ENCODE data around the gene CTDSPL. TPM values are rescaled to one million over a fixed set of nuclear protein-coding genes. Genes with fewer than 3 reads are reported as not detected.

CTDSPL gene
- total and polyA plus RNA-seq, 2 of the 8 experiments (the other 6 are each of a cell fraction or from before 2014, with no cell fraction given), result 20.3 to 42.2 TPM

DNA sequence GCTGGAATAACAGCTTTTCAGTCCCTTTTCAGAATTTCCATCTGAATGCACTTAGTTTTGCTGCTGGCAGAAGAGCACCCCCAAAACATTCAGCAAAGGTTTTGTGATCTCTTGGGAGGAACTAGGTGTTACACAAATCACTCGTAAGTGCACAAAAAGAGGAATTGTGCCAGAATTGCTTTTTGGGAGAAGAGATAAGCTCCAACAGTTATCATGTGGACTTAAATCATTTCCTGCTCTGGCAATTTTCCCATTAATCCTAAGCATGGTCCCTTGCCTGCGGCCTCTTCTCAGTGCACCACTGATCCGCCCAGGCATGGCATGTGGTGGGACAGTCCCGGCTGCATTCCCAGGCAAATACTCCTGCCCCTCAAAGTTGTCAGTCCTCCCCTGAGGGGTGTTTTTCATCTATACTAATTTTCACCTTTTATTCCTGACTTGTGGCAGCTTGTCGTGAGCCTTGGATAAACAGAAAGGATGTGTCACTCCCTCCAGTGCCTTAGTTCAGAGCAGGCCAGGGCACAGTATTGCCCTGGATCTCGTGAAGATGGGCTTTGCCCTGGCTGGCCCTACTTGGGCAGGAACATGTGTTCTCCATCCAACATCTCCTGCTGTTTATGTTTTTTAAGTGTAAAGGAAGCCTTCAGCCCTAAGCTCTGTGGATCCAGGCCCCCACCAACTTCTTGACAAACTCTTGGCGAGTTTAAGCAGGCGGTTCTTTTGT is 84.3 kb downstream of the CTDSPL start:
- H3K9ac ChIP-seq (replicated peaks in 1 of 4; ENCODE audit: extremely low read depth in 1 of 4, low read depth in 3 of 4, low read length in 3 of 4), result no peak overlapping the region
- H3K27ac ChIP-seq (ENCODE audit: low read depth, low read length), result no peak overlapping the region
- peaks cover 0 to 3% of the 10 kb centered on the region in 2 experiments for H4K20me1 ChIP-seq (replicated peaks in 1 of 2; ENCODE audit: control insufficient read depth in 1 of 2, insufficient read depth in 2 of 2, low read length in 2 of 2)
- no peaks in the 10 kb centered on the region for H3K36me3 ChIP-seq (ENCODE audit: control insufficient read depth in 2 of 4, insufficient read depth in 4 of 4, low read length in 3 of 4)
- no peak overlapping the region for H2AFZ ChIP-seq (ENCODE audit: low read length)
- no peak overlapping the region for H3K4me3 ChIP-seq (ENCODE audit: extremely low read depth in 1 of 4, insufficient read depth in 2 of 4, low read depth in 3 of 4, low read length in 4 of 4)
- H3K4ac ChIP-seq (replicated peaks; ENCODE audit: insufficient read length, low read depth, low read length), result no peak overlapping the region
- DNase-seq (ENCODE audit: low read depth in 1 of 2, low spot score in 2 of 2) (peak in 1 of 2 experiments; percentile 42), FAIRE-seq (no peak)
- 85% methylated on average over 8 of the region's 8 CpGs; no CpG with 5 or more reads in 1 of the 2 experiments for WGBS, 2 experiments (ENCODE audit: extremely low coverage in 1 of 2, insufficient coverage in 1 of 2, insufficient read length in 1 of 2, insufficient replicate concordance in 2 of 2, low coverage in 1 of 2, low lambda C conversion rate in 2 of 2, missing lambda C conversion rate in 1 of 2)
- no peak overlapping the region for H4K8ac ChIP-seq (ENCODE audit: extremely low read depth, insufficient read depth, low read length)
- no peaks in the 10 kb centered on the region for H3K9me3 ChIP-seq (ENCODE audit: insufficient read depth in 2 of 2, low read depth in 1 of 2, low read length in 1 of 2)
- no peaks in the 10 kb centered on the region for H3K23me2 ChIP-seq (ENCODE audit: low read depth, low read length)
- H3K79me2 ChIP-seq (ENCODE audit: control insufficient read depth in 1 of 2, insufficient read depth in 2 of 2, low read length in 2 of 2), result no peaks in the 10 kb centered on the region
- H3K14ac ChIP-seq (ENCODE audit: insufficient read length), result no peak overlapping the region
- peak overlapping the region; percentile 11; the same call in 1 of the 2 replicates for H2BK12ac ChIP-seq (ENCODE audit: low read depth, low read length)
- no peak overlapping the region; the same call in 1 of the 2 replicates for H2AK5ac ChIP-seq (ENCODE audit: low read depth, low read length)
- H4K91ac ChIP-seq (replicated peaks; ENCODE audit: insufficient read length, low read length), result no peak overlapping the region
- H3K23ac ChIP-seq (ENCODE audit: insufficient read length), result no peak overlapping the region
- H2BK15ac ChIP-seq (ENCODE audit: low read length), result no peak overlapping the region
- H4K5ac ChIP-seq (ENCODE audit: insufficient read length, low read depth, low read length), result no peak overlapping the region
- no peak overlapping the region for H2BK120ac ChIP-seq (replicated peaks; ENCODE audit: low read depth, low read length)
- no peaks in the 10 kb centered on the region; the same call in 1 of the 2 replicates for H3K79me1 ChIP-seq (ENCODE audit: low read depth, low read length)
- no peak overlapping the region for H3K56ac ChIP-seq (replicated peaks; ENCODE audit: insufficient read length, low read depth, low read length)
- H3K27me3 ChIP-seq (replicated peaks in 1 of 4; ENCODE audit: control insufficient read depth in 3 of 4, extremely low read depth in 1 of 4, insufficient read depth in 3 of 4, low read length in 3 of 4), result no peaks in the 10 kb centered on the region
- H3K4me2 ChIP-seq (ENCODE audit: insufficient read depth in 1 of 2, low read depth in 2 of 2, low read length in 2 of 2), result no peak overlapping the region
- TF ChIP-seq JUND (IDR thresholded peaks at IDR 0.05; ENCODE audit: low read length) (no peak), CTBP2 (IDR thresholded peaks at IDR 0.05; ENCODE audit: borderline replicate concordance, insufficient read depth, insufficient read length, low read length) (no peak), SIX5 (IDR thresholded peaks at IDR 0.05; ENCODE audit: low read depth, low read length) (no peak), CHD1 (IDR thresholded peaks at IDR 0.05; ENCODE audit: low read depth, low read length) (no peak)
- TF ChIP-seq, protein P1, sequence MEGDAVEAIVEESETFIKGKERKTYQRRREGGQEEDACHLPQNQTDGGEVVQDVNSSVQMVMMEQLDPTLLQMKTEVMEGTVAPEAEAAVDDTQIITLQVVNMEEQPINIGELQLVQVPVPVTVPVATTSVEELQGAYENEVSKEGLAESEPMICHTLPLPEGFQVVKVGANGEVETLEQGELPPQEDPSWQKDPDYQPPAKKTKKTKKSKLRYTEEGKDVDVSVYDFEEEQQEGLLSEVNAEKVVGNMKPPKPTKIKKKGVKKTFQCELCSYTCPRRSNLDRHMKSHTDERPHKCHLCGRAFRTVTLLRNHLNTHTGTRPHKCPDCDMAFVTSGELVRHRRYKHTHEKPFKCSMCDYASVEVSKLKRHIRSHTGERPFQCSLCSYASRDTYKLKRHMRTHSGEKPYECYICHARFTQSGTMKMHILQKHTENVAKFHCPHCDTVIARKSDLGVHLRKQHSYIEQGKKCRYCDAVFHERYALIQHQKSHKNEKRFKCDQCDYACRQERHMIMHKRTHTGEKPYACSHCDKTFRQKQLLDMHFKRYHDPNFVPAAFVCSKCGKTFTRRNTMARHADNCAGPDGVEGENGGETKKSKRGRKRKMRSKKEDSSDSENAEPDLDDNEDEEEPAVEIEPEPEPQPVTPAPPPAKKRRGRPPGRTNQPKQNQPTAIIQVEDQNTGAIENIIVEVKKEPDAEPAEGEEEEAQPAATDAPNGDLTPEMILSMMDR (IDR thresholded peaks at IDR 0.05; ENCODE audit: control extremely low read depth in 1 of 3, insufficient read depth in 1 of 3, low read depth in 1 of 3, low read length in 3 of 3), result no peak
- ChIA-PET POLR2A (ENCODE audit: partially characterized antibody) (no interaction called here), CTCF (ENCODE audit: partially characterized antibody) (interaction anchor here (0.6 to 3.0 kb wide), 10 partner anchors 9 to 94 kb away, joined by 3 to 13 read pairs (median 4); no protein-coding TSS in a partner anchor)
- no peak overlapping the region; the same call in 1 of the 2 replicates for H3K18ac ChIP-seq (ENCODE audit: extremely low read depth, low read length)
- no peak overlapping the region for H2BK5ac ChIP-seq (ENCODE audit: low read depth, low read length)
- no peak overlapping the region for H2BK20ac ChIP-seq (ENCODE audit: low read length)
- H3K4me1 ChIP-seq (replicated peaks in 1 of 4; ENCODE audit: control insufficient read depth in 3 of 4, insufficient read depth in 4 of 4, low read length in 3 of 4), result peaks cover 0 to 6% (median 2%) of the 10 kb centered on the region in 4 experiments; a peak in 3 of 7 replicates
